Endothelial cell of umbilical vein (primary cell): ENCODE measurements around the gene ARHGAP32. TPM values are rescaled to one million over a fixed set of nuclear protein-coding genes. Genes with fewer than 3 reads are reported as not detected.

ENCODE experiments used
- BruUV-seq: library from RNA; stranded (reverse); fragments of 400-500 nt; replicated peaks from 2 replicates; lab custom pipeline; 2021; lab: Mats Ljungman, UMichigan
- CTCF ChIA-PET: fragments of 300-600, 350-600 bp; sonication (Branson Sonifier 250); formaldehyde crosslinking; loops from one replicate; lab custom pipeline; 2021; ENCODE audit warnings: antibody characterized with exemption, inconsistent platforms; lab: Charles Lee
- POLR2A ChIA-PET: fragments of 300-600, 350-600 bp; sonication (Branson Sonifier 250); formaldehyde crosslinking; loops from one replicate; lab custom pipeline; 2021; ENCODE audit warnings: antibody characterized with exemption, inconsistent platforms; lab: Charles Lee
- DNase-seq: peaks from one replicate; pipeline ENCODE4 v3.0.0-alpha.2; 2011; ENCODE audit warnings: low read depth, low spot score
- FAIRE-seq: peaks from 2 replicates; lab custom pipeline; 2011; peaks lifted over from hg19 to GRCh38; lab: Jason Lieb, UNC
- H2AFZ ChIP-seq: 2 replicates; pipeline ENCODE4 v1.6.0; 2012; ENCODE audit warnings: low read depth, low read length, control low read depth, inconsistent platforms
- H3K27ac ChIP-seq: 2 replicates; pipeline ENCODE4 v1.5.1; 2011; ENCODE audit warnings: low read depth, mild to moderate bottlenecking, control low read depth, low read length, moderate library complexity; ENCODE audit not compliant: insufficient read depth
- H3K27me3 ChIP-seq, 2 experiments: 2 replicates each; pipeline versions ENCODE4 v1.6.0 to v1.6.1; 2011; ENCODE audit warnings: low read length in 2 of 2, mixed read lengths in 1 of 2; ENCODE audit not compliant: control insufficient read depth in 2 of 2, insufficient read depth in 2 of 2
- H3K36me3 ChIP-seq, 2 experiments: 2 replicates in 1 of 2; 3 replicates in 1 of 2; pipeline ENCODE4 v1.5.1; 2011; ENCODE audit warnings: low read length in 2 of 2, mild to moderate bottlenecking in 1 of 2, moderate library complexity in 1 of 2; ENCODE audit not compliant: control insufficient read depth in 2 of 2, insufficient read depth in 2 of 2; ENCODE audit errors: extremely low read depth in 1 of 2
- H3K4me1 ChIP-seq: 3 replicates; pipeline ENCODE4 v1.5.1; 2011; ENCODE audit warnings: mild to moderate bottlenecking, low read length; ENCODE audit not compliant: control insufficient read depth, insufficient read depth; ENCODE audit errors: extremely low read depth
- H3K4me2 ChIP-seq: 2 replicates; pipeline ENCODE4 v1.6.1; 2011; ENCODE audit warnings: low read length, control low read depth, mixed read lengths; ENCODE audit not compliant: insufficient read depth
- H3K4me3 ChIP-seq, 3 experiments: fragments of 200-600 bp in 1 of 3; sonication (generic), shearing (Covaris generic) in 1 of 3; replicated peaks in 1 of 3; 2 replicates each; pipeline ENCODE4 v1.5.1; 2011 to 2016; ENCODE audit warnings: control low read depth in 3 of 3, low read length in 3 of 3, mild to moderate bottlenecking in 2 of 3, inconsistent platforms in 1 of 3, low read depth in 1 of 3, moderate library complexity in 1 of 3; ENCODE audit not compliant: insufficient read depth in 1 of 3
- H3K79me2 ChIP-seq: 2 replicates; pipeline ENCODE4 v1.6.0; 2012; ENCODE audit warnings: low read length, inconsistent platforms; ENCODE audit not compliant: control insufficient read depth, insufficient read depth
- H3K9ac ChIP-seq: replicated peaks from 2 replicates; pipeline ENCODE3; 2011; ENCODE audit warnings: low read length, control low read depth; ENCODE audit not compliant: insufficient read depth; ENCODE audit errors: extremely low read depth
- H3K9me1 ChIP-seq: replicated peaks from 3 replicates; pipeline ENCODE4 v1.6.0; 2011; ENCODE audit warnings: mild to moderate bottlenecking, low read length; ENCODE audit not compliant: control insufficient read depth, insufficient read depth; ENCODE audit errors: extremely low read depth
- H3K9me3 ChIP-seq: replicated peaks from 2 replicates; pipeline ENCODE4 v1.5.1; 2012; ENCODE audit warnings: low read length, inconsistent platforms; ENCODE audit not compliant: control insufficient read depth, insufficient read depth
- H4K20me1 ChIP-seq: replicated peaks from 2 replicates; pipeline ENCODE3; 2011; ENCODE audit warnings: mild to moderate bottlenecking, low read length; ENCODE audit not compliant: control insufficient read depth, insufficient read depth; ENCODE audit errors: extremely low read depth
- CTCF ChIP-seq, 2 donors: IDR thresholded peaks; 1 replicate in 1 of 2; 2 replicates in 1 of 2; pipeline ENCODE4 v1.5.1; 2011; ENCODE audit warnings: low read length in 2 of 2, mild to moderate bottlenecking in 2 of 2, moderate library complexity in 2 of 2, control low read depth in 1 of 2, inconsistent platforms in 1 of 2, low read depth in 1 of 2; ENCODE audit not compliant: insufficient read depth in 1 of 2; ENCODE audit errors: extremely low read depth in 1 of 2
- EZH2 ChIP-seq: IDR thresholded peaks from 2 replicates; pipeline ENCODE4 v1.6.1; 2012; ENCODE audit warnings: borderline replicate concordance, low read depth, mild to moderate bottlenecking, moderate library complexity, low read length, inconsistent platforms; ENCODE audit not compliant: severe bottlenecking
- FOS ChIP-seq: IDR thresholded peaks from 2 replicates; pipeline ENCODE4 v1.6.1; 2011; ENCODE audit warnings: mild to moderate bottlenecking, low read length, moderate library complexity, borderline replicate concordance; ENCODE audit not compliant: insufficient read depth
- GATA2 ChIP-seq: IDR thresholded peaks from 2 replicates; pipeline ENCODE4 v1.7.0; 2011; ENCODE audit warnings: low read depth, mild to moderate bottlenecking, moderate library complexity, mixed read lengths, low read length; ENCODE audit not compliant: insufficient read length, insufficient read depth
- JUN ChIP-seq: IDR thresholded peaks from 2 replicates; pipeline ENCODE4 v1.6.1; 2011; ENCODE audit warnings: borderline replicate concordance, low read depth; ENCODE audit not compliant: insufficient read length, insufficient read depth
- MYC ChIP-seq: IDR thresholded peaks from one replicate; pipeline ENCODE4 v1.6.1; 2011; ENCODE audit warnings: mild to moderate bottlenecking, low read depth, low read length
- POLR2A ChIP-seq: IDR thresholded peaks from 2 replicates; pipeline ENCODE4 v1.6.1; 2012; ENCODE audit warnings: low read depth, mild to moderate bottlenecking, control low read depth, low read length
- POLR2AphosphoS5 ChIP-seq: IDR thresholded peaks from 2 replicates; pipeline ENCODE4 v1.6.1; 2012; ENCODE audit warnings: low read depth, mild to moderate bottlenecking, control low read depth, low read length, moderate library complexity; ENCODE audit not compliant: insufficient read depth
- dilution Hi-C: fragments of 300-500 bp; cut with MboI; formaldehyde crosslinking; loops from one replicate; pipeline ENCODE4 v1.15.0; 2019; ENCODE audit warnings: low sequenced_read_pairs; ENCODE audit not compliant: extremely low pct_ligation_motif_present
- intact Hi-C: fragments of 100-400 bp; cut with micrococcal nuclease; formaldehyde crosslinking; loops from one replicate; pipeline ENCODE4 v1.10.0; 2022
- polyA plus RNA-seq, 4 experiments: library from polyadenylated mRNA; depleted of rRNA in 3 of 4; stranded (reverse) in 3 of 4; unstranded in 1 of 4; fragments of >200 nt; gene quantifications; 2 replicates each; pipeline versions ENCODE4 v1.2.1 to v1.2.3, GENCODE V29; 2011 to 2012; ENCODE audit warnings: missing spikeins in 1 of 4
- total RNA-seq: library from RNA; stranded (reverse); gene quantifications from 2 replicates; pipeline ENCODE4 v1.2.3, GENCODE V29; 2021
- TF ChIP-seq, protein P1 (sequence below): IDR thresholded peaks from 2 replicates; pipeline ENCODE4 v1.6.1; 2011; ENCODE audit not compliant: insufficient read depth, insufficient read length

The ARHGAP32 gene
- total and polyA plus RNA-seq, 2 donors (not counting 3 experiments of a cell fraction or from before 2014, with no cell fraction given) = 3.4 to 9.1 TPM

- H3K9me3 ChIP-seq = no peaks in the 10 kb centered on the region
- H2AFZ ChIP-seq = no peak overlapping the region
- no peak overlapping the region for H3K4me3 ChIP-seq
- H3K36me3 ChIP-seq = no peaks in the 10 kb centered on the region
- no peaks in the 10 kb centered on the region for H3K79me2 ChIP-seq
- no peaks in the 10 kb centered on the region for H3K4me1 ChIP-seq
- no peaks in the 10 kb centered on the region for H3K27me3 ChIP-seq
- intact Hi-C loops (no loop called here), dilution Hi-C loops (no loop called here)
- no peak for DNase-seq
- H3K9me1 ChIP-seq = no peaks in the 10 kb centered on the region
- no peak for FAIRE-seq
- H3K9ac ChIP-seq = no peak overlapping the region
- POLR2A ChIA-PET = no interaction called here
- BruUV-seq = no TSS peak
- TF ChIP-seq POLR2AphosphoS5 (no peak), JUN (no peak), MYC (no peak), FOS (no peak), POLR2A (no peak), CTCF (IDR thresholded peaks at IDR 0.05; ENCODE audit: extremely low read depth in 1 of 2, insufficient read depth in 1 of 2, low read depth in 1 of 2, low read length in 2 of 2) (no peak), EZH2 (no peak), GATA2 (no peak)
- TF ChIP-seq, protein P1, sequence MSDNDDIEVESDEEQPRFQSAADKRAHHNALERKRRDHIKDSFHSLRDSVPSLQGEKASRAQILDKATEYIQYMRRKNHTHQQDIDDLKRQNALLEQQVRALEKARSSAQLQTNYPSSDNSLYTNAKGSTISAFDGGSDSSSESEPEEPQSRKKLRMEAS = no peak
- H3K27ac ChIP-seq = no peak overlapping the region
- H3K4me2 ChIP-seq = no peak overlapping the region
- H4K20me1 ChIP-seq = no peaks in the 10 kb centered on the region
- CTCF ChIA-PET = interaction anchor here (1.4 kb wide), 1 partner anchor 21 kb away, joined by 3 read pairs; no protein-coding TSS in a partner anchor
These were observed 147.0 kb downstream of the ARHGAP32 start for GRCh38 chr11:129045150-129045549.
